NOMO-1 (cell line): ENCODE data around the gene C19orf25.
"Not testable (repeated sequence)": the region's sequence is repeated elsewhere in the genome, so short reads cannot be mapped to it uniquely, and the experiment has no call there.

Experiments used
- DNase-seq, 2 experiments: peaks; one replicate each; lab custom pipeline; 2025; ENCODE audit not compliant: unreplicated experiment in 2 of 2; lab: John Stamatoyannopoulos, UW

C19orf25 gene

DNA sequence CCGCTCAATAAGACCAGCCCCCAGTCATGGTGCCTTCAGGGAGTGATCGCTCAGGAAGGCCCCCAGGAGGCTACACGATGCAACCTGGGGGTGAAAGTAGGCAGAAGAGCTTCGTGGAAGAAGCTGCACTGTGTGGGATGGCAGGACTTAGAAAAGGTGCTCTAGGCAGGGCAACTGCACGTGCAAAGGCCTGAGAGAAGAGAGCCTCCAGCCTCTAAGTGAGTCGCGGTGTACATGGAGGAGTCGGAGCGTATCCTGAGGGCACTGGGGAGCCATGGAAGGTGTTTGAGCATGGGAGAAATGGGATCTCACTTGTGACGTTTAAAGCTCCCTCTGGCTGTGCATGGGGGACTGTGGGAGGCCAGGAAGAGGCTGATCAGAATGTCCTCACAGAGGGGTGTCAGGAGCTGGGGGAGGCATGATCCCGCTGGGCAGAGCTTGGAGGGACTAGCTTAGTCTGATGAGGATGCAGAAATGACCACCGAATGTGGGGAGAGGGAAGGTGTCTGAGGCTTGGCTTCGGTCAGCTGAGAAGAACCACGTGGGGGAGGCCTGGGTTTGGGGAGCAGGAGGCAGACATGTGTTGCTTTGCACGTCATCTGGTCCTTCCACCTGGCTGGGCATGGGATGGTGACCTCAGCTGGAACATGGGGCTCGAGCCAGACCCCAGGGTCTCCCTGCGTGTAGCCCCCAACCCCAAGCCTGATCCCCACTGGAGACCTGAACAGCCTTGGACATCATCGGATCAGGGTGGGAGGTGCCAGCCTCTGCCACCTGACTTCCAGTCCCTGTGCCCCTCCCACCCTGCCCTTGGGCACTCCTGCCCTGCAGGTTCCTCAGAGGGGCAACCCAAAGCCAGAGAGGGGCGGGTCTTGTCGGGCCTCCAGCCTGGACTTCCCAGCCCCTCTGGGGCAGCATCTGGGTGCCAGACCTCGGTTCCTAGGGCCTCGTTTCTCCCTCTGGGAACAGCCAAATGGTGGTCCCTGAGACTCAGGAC, 28.0 kb downstream of the C19orf25 start:
- no peak for DNase-seq

DNA sequence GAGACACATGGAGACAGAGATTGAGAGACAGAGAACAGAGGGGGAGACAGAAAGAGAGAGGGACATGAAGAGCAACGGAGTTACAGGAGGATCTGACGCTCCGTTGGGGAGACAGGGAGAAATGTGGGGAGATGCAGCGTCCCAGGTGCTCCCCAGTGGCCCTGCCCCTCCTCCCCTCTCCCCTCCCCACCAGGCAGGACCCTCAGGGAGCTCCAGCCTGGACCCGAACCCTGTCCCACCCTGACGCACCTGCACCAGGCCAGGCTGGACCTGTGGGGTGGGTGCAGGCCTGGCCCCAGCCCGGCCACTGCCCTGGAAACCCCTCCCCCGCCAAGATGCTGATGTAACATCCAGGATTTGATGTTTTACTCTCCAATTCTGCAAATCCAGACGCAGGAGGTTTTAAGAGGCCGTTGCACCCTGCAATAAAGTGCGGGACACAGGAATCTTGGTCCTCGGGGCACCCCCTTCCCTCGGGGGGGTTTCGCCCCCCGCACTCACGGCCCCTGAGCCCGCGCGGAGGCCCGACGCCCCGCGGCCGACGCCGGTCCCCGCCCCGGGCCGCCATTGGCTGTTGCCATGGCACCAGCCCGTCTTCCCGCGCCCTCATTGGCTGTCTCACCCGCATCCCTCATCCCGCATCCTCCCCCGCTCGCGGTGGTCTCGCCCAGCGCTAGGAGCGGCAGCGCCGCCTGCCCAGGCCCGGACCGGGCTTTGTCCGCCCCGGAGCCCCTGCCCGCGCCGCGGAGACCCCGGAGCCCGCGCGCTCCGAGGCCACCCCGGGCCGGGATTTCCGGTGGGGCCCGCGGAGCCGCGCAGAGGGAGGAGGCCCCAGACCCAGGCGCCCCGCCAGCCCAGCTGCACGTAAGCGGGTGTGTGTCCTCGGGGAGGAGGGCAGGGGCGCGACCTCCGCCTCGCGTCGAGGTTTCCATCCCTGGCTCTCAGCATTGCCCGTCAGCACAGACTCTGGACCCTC, 29.3 kb downstream of the C19orf25 start, which contains the start of gene APC2:
Gene APC2 (plus strand): TSS at position 655 of the 976 bp plus-strand sequence. CDS start 2,881 bp downstream, outside the sequence.
- DNase-seq: no peak

DNA sequence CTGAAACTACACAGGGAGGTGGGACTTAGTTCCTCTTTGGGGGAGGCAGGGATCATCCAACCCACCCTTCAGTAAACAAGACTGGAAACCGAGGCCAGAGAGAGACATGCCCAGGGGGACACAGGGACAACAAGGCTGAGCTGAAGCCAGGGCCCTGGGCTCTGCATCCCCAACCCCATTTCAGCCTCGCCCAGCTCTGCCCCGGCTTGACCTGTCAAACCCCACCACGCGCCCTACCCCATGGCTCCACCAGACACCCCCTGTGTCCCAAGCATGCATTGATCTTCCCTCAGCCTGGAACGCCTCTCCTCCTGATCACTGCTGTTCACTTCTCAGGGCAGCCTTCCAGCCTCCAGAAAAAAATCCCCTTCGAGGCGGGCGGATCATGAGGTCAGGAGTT, 31.1 kb downstream of the C19orf25 start:
- DNase-seq: no peak

DNA sequence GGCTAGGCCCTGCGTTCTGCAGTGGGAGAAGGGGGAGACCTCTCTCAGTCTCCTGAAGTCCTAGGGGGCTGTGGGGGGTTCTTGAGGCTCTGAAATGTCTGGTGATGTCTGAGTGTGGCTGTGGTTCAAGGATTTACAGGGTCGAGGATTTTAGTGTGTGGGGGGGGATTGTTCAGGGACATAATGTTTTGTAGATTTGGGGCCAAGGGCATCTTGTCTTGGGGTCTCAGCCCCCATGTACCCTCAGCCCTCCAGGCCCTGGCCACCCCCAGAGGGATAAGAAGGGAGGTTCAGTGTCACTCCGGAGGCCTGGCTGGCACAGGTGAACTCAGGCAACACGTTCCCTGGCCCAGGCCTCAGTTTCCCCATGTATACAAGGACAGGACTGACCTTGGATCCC, 31.5 kb downstream of the C19orf25 start:
- DNase-seq: no peak

DNA sequence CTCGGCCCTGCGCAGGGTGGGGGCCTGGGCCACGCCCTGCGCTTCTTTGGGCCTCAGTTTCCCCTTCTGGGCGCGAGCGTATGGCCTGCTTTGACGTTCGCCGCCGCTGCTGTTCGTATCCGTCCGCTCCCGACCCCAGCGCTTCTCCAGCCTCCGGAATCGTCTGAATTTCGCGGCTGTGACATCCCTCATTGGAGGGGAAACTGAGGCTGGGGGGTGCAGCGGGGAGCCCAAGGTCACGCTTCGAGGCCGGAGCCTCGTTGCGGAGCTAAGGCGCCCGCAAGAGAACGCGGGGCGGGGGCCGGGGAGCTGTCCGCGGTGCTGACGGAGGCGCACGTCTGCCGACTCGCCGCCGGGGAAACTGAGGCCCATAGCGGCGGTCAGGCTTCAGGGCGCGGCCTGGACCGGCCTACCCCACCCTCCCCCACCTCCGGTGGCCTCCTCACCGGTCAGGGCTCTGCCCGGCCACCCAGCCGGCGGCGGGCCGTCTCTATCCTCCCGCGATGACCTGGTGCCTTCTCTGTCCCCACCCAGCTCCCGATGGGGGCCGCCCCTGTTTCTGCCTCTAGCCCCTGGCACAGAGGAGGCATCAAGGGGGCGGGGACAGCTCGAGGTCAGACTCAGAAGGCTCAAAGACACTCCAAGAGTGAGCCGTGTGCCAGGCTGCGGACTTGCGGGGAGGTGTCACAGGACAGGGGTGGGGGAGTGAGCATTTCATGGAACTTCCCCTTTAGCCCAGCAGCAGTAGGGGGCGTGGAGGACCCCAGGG, 32.1 kb downstream of the C19orf25 start:
- DNase-seq: no peak

DNA sequence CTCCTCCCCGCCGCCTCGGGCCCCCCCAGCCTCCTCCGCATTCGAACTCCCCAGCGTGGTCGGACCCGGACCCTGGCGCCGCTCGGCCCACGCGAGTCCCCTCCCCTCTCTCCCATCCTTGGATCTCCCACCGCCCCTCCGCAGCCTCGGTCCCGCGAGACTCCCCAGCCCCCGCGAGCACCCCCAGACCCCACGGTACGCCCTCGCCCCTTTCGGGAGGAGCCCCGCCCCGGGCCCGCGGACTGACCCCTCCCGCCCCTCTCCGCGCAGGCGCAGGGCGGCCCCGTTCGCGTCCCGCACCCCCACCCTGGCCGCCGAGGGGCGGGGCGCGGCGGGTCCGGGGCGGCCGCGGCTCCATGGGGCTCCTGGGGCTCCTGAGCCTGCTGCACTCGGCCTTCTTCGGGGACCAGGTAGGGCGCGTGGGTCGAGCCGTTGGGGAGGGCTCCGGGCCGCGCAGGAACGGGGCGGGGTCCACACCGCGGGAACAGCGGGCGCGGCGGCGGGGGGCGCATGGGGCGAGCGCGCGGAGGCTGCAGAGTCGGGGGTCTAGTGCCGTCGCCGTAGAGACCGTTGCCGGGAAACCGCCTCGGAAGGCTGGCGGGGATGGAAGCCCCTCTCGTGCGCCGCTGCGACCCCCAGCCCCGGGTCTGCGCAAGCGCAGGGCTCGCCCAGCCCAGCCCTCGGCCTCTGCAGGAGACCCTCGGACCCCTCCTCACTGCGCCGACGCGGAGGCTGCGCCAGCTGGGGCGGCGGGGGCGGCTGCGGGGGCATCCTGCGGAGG, 32.9 kb downstream of the C19orf25 start:
- no peak for DNase-seq

DNA sequence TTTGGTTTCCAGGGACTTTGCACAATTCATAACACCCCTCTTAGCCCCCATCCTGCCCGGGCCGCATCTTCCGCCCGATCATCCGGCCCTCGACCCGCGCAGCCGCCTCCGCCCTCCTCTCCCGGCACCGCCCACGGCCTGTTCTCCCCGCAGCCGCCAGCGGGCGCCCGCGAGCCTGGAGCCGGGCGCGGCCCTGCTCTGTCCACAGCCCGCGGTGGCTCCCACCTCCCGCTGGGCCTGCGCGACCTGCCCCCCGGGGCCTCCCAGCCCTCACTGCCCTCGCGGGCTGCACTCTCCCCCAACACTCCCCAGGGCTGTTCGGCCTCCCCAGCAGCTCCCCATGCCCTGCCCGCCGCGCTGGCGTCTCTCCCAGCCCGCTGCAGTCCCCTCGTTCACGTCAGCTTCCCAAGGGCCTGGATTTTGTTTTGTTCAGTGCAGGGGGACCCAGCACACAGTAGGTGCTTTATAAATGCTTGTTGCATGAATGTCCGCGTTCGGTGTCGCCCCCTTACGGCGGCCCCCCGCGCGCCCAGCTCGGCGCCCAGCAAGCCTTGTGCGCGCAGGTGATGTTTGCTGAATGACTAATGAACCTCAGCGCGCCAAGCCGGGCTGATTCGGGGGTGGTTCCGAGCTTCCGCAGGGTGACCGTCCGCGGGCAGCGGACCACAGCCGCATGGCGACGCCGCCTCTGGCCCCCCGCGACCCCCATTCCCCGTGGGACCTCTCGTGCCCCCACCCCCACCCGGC, 33.7 kb downstream of the C19orf25 start:
- peak; percentile 51 to 74 for DNase-seq

DNA sequence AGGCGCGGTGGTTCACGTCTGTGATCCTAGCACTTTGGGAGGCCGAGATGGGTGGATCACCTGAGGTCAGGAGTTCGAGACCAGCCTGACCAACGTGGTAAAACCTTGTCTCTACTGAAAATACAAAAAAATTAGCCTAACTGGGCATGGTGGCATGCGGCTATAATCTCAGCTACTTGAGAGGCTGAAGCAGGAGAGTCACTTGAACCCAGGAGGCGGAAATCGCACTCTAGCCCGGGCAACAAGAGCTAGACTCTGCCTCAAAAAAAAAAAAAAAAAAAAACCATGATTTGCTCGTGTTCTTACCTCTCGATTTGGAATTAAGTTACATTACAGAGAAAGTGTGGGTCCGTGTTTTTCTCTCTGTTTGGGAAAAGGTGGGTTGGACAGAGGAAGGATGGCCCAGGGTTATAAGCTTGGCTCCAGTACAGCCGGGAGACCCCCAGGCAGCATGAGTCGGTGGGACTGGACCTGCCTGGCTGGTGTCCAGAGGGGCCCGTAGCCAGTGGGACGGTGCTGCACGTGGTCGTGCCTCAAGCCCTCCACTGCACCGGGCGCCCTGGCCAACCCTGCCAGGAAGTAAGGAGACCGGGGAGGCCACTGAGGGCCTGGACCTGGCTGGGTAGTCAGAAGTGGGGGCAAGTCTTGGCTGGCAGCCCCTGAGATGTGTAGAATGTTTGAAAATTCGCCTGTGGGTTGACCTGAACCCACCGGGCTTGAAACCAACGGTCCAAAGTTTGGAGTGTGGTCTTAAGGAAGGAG, 37.2 kb downstream of the C19orf25 start:
- DNase-seq: no peak

DNA sequence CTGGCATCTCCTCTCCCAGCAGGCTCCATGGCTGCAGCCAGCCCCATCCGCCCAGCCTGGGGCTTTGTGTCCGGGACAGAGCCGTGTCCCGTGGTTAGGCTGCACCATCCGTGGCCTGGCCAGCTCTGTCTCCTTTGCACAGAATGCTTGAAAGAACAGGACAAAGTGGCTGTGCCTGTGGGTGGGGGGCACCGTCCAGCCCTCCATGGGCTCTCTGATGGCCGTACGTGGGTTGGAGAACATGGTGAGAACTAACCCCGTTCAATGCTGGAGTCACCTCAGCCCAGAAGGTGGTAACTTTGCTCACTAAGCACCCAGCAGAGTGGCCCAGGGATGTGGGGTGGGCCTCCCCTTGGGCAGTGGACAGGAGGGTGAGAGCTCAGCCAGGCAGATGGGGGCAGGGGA, 38.0 kb downstream of the C19orf25 start:
- no peak for DNase-seq

DNA sequence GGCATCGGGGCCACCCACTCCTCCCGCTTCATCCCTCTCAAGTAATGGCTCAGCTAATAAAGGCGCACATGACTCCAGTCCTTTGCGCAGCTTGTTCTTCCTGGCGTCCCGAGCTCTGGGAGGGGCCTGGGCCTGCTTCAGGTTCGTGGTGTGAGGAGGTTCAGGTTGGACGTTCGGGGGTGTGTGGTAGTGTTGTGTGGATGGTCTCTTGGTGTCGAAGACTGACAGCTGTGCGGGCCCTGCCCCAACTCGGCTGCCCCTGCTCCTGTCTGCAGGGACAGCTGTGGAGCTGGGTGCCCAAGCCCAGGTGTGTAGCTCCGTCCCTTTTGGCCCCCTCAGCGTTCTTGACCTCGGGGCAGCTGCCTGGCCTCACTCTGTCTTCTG, 38.6 kb downstream of the C19orf25 start:
- DNase-seq: no peak

DNA sequence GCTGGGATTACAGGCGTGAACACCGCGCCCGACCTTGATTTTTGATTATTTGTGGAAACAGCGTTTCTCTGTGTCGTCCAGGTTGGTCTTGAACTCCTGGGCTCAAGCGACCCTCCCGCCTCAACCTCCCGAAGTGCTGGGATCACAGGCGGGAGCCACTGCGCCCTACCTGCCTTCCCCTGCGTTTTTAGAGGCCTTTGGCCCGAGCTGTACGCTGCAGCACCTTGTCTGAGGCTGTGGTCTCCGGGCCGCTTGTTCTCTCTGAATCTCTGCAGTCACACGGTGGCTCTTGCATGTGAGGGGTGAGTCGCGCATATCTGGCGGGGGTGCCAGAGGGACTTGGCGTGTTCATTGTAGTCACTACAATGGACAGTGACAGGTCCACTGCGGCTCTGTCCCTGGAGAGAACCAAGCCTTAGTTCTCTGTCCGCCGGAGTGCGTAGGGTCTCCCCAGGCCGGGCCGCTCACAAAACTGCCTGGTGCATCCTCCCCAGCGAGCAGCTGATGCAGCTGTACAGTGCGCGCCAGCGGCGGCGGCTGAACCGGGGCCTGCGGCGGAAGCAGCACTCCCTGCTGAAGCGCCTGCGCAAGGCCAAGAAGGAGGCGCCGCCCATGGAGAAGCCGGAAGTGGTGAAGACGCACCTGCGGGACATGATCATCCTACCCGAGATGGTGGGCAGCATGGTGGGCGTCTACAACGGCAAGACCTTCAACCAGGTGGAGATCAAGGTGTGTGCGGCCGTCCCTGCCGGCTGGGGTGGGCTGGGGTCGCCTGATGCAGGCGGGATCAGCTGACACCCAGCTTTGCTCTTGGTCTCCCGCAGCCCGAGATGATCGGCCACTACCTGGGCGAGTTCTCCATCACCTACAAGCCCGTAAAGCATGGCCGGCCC, 39.2 kb downstream of the C19orf25 start:
- not testable (repeated sequence) for DNase-seq

DNA sequence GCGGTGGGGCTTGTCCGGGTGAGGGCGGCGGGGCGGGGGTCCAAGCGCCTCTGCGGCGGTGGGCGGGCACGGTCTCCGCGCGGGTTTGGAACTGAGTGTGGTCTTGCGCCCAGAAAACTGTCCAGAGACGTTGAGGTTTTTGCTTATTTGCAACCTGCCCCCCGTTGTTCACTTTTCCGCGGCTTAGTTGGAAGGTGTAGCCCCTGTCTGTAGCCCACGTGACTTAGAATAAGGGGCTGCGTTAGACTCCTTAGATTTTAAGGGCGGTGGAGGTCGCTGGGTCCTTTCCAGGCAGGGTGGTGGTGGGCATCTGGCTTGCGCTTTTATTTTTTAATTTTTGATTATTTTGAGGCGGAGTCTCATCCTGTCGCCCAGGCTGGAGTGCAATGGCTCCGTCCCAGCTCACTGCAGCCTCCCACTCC, 40.1 kb downstream of the C19orf25 start:
- no peak for DNase-seq

DNA sequence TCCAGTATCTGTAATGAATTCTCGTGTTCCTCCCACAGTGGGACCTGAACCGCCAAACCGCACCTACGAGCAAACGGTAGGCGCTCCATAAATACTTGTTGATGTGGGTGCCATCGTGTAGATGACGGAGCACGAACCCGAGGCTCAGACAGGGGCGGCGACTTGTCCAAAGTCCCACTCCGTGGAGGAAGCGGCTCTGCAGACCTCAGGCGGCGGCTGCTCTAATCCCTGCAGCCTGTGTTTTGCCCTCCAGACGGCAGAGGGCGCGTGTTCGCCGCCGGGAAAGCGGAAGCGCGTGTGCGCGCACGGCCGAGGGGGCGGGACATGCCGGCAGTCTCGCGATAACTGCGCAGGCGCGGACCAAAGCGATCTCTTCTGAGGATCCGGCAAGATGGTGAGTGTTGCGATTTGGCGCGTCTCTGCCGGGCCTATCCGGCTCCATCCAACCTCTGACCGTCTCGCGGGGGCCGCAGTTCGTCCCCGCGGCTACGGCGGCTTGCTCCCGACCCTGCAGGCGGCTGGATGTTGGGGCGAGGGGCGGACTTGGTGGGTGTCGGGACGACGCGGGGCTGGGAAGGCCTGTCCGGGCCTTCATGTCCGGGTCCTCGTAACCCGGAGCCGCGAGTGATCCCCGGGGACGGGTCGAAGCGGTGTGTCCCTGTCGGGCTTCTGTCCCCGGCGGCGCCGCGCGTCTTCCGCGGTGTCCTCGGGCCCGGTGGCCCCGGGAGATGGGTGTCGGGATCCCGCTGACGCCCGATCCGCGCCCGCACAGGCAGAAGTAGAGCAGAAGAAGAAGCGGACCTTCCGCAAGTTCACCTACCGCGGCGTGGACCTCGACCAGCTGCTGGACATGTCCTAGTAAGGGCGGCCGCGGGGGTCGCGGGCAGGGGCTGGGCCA, 40.7 kb downstream of the C19orf25 start, which contains the start of gene RPS15:
Gene RPS15 (plus strand): TSS at position 362 of the 898 bp plus-strand sequence. CDS start 30 bp downstream, at position 392.
- peak; percentile 87 to 93 for DNase-seq

DNA sequence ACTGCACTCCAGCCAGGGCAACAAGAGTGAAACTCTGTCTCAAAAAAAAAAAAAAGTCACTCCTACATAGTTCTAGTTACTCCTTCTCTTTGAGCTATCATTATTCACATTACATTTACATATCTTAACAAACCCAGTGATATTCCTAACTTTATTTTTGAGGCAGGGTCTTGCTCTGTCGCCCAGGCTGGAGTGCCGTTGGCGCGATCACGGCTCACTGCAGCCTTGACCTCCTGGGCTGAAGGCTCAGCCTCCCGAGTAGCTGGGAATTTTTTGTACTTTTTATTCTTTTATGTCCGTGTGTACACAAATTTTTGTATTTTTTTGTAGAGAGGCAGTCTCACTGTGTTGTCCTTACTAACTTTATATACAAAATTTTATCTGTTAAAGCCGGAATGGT, 41.4 kb downstream of the C19orf25 start:
- DNase-seq: no peak

DNA sequence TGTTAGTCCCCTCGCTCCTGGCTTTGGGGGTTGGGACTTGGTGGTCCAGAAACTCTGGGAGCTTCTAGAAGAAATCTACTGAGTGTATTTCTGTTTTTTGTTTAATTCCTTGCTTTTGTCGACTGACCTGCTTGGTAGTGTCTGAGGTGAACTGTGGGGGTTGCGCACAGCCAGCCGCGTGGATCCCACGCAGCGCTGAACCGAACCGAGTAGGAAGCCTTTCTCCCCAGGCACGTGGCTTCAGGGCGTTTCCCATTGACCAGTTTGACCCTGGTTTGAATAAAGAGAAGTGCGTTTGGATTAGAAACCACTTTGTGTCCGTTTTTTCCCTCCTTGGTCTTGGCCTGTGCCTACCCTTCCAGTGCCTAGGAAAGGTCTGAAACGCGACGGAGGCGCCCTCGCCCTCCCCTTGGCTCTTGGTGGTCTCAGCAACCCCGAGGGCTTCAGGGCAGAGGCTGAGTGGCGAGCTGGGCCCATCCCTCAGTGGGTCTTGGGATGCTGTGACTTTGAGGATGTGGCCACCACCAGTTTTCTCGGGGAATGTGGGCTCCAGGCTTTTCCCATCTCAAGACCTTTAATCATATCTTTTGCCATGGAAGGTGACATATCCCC, 43.5 kb downstream of the C19orf25 start:
- DNase-seq: no peak
